ENCODE data around the gene COPS6.

Gene COPS6

DNA sequence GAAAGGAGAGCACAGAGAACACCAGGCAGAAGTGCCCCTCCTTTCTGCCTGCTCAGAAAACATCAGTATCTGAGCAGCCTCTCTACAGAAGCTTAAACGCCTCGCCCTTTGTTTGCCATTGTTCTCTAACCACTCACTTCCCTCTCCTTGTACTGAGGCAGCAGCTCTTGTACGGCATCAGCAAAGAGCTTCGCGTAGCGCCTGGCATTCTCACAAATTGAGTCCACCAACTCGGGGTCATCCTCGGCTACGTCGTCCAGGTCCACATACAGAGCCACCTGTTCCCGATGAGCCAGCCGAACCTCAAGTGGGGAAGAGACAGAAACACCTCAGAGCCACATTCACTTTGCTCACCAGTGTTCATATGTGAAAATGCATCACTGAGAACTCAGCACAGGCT is 10.7 kb downstream of the COPS6 start:
- Histone ChIP-seq H2AK5ac (ENCODE audit: low read length, severe bottlenecking) (peak overlapping the region; percentile 50), H3K79me1 (replicated peaks; ENCODE audit: low read length, poor library complexity, severe bottlenecking) (peaks cover 28% of the 10 kb centered on the region), H4K8ac (ENCODE audit: low read length) (peak overlapping the region; percentile 7), H2BK15ac (ENCODE audit: low read depth, poor library complexity, severe bottlenecking) (no peak overlapping the region), H2BK12ac (ENCODE audit: low read length in 2 of 2) (no peak overlapping the region), H2AFZ (ENCODE audit: low read depth, low read length) (no peak overlapping the region), H3K9me3 (ENCODE audit: control insufficient read depth, low read length) (no peaks in the 10 kb centered on the region), H3K23ac (ENCODE audit: low read length in 2 of 2) (no peak overlapping the region), H3K36me3 (ENCODE audit: control insufficient read depth in 1 of 2, insufficient read depth in 2 of 2, low read depth in 1 of 2, low read length in 2 of 2) (peaks cover 53 to 61% of the 10 kb centered on the region in 2 experiments), H3K27me3 (ENCODE audit: control insufficient read depth in 1 of 2, insufficient read depth in 1 of 2, low read length in 2 of 2) (no peaks in the 10 kb centered on the region), H3K9ac (ENCODE audit: low read length) (peak overlapping the region; percentile 90), H3K14ac (ENCODE audit: low read length in 2 of 2) (no peak overlapping the region), H2BK120ac (ENCODE audit: low read depth, low read length) (no peak overlapping the region), H4K91ac (ENCODE audit: low read length) (peak overlapping the region; percentile 25), H3K4me1 (ENCODE audit: control insufficient read depth, insufficient read depth, low read depth, low read length) (peaks cover 21% of the 10 kb centered on the region), H3K18ac (ENCODE audit: low read depth in 1 of 2, low read length in 2 of 2) (no peak overlapping the region), H3K4me3 (ENCODE audit: insufficient read depth in 1 of 2, low read depth in 1 of 2, low read length in 2 of 2) (peak overlapping the region; percentile 41 to 85), H3K4me2 (ENCODE audit: low read length, poor library complexity, severe bottlenecking) (peak overlapping the region; percentile 48), H2BK5ac (ENCODE audit: low read depth, low read length, poor library complexity, severe bottlenecking) (no peak overlapping the region), H3K27ac (ENCODE audit: low read length, poor library complexity, severe bottlenecking) (no peak overlapping the region), H3K4ac (ENCODE audit: low read depth in 1 of 2, low read length in 2 of 2) (peak overlapping the region in 1 of 2 experiments; percentile 36)
- DNase-seq, result no peak
- 92% methylated on average over 12 of the region's 12 CpGs for WGBS

DNA sequence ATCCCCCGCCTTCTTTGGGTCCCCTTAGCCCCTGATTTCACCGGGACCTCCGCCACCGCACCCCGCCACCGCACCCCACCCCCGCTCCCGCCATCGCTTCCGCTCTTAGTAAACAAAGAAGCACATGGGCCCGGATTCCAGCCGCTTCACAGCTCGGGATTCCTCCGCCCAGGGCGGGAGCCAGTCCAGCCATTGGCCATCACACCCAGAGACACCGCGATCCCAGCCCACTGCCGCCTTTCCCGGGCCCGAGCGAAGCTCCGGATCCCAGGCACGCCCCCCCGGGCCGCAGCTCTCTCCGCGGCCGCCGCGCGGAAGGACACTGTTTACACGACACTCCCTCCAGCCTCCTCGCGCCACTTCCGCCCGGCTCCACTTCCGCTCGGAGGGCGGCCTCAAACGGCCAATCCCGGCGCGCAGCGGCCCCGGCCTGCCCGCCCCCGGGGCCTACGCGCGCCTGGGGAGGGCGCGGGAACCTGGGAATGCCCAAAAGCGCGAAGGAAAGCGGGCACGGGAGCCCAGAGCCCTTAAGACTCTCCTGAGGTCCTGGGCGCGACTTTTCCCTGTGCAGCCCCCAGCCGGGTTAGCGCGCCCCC is 11.7 kb downstream of the COPS6 start:
- no peak overlapping the region for H3K14ac ChIP-seq (ENCODE audit: low read length in 2 of 2)
- peaks cover 59 to 60% of the 10 kb centered on the region in 2 experiments for H3K36me3 ChIP-seq (ENCODE audit: control insufficient read depth in 1 of 2, insufficient read depth in 2 of 2, low read depth in 1 of 2, low read length in 2 of 2)
- no peak overlapping the region for H4K8ac ChIP-seq (ENCODE audit: low read length)
- H3K27me3 ChIP-seq (ENCODE audit: control insufficient read depth in 1 of 2, insufficient read depth in 1 of 2, low read length in 2 of 2), result no peaks in the 10 kb centered on the region
- H3K9ac ChIP-seq (ENCODE audit: low read length), result peak overlapping the region; percentile 90
- no peaks in the 10 kb centered on the region for H3K9me3 ChIP-seq (ENCODE audit: control insufficient read depth, low read length)
- no peak overlapping the region for H2BK12ac ChIP-seq (ENCODE audit: low read length in 2 of 2)
- H3K79me1 ChIP-seq (replicated peaks; ENCODE audit: low read length, poor library complexity, severe bottlenecking), result peaks cover 26% of the 10 kb centered on the region
- H3K18ac ChIP-seq (ENCODE audit: low read depth in 1 of 2, low read length in 2 of 2), result peak overlapping the region in 1 of 2 experiments; percentile 83
- H3K4me3 ChIP-seq (ENCODE audit: insufficient read depth in 1 of 2, low read depth in 1 of 2, low read length in 2 of 2), result peak overlapping the region; percentile 74 to 85
- H3K4me2 ChIP-seq (ENCODE audit: low read length, poor library complexity, severe bottlenecking), result peak overlapping the region; percentile 93
- peaks cover 21% of the 10 kb centered on the region for H3K4me1 ChIP-seq (ENCODE audit: control insufficient read depth, insufficient read depth, low read depth, low read length)
- no peak overlapping the region for H2AFZ ChIP-seq (ENCODE audit: low read depth, low read length)
- no peak overlapping the region for H2AK5ac ChIP-seq (ENCODE audit: low read length, severe bottlenecking)
- H3K4ac ChIP-seq (ENCODE audit: low read depth in 1 of 2, low read length in 2 of 2), result peak overlapping the region in 1 of 2 experiments; percentile 30
- H2BK5ac ChIP-seq (ENCODE audit: low read depth, low read length, poor library complexity, severe bottlenecking), result no peak overlapping the region
- peak overlapping the region; percentile 81 for H3K27ac ChIP-seq (ENCODE audit: low read length, poor library complexity, severe bottlenecking)
- peak overlapping the region; percentile 74 for H2BK120ac ChIP-seq (ENCODE audit: low read depth, low read length)
- WGBS, result under 1% methylated on average over 55 of the region's 61 CpGs
- peak; percentile 99 for DNase-seq
- H2BK15ac ChIP-seq (ENCODE audit: low read depth, poor library complexity, severe bottlenecking), result peak overlapping the region; percentile 54
- no peak overlapping the region for H4K91ac ChIP-seq (ENCODE audit: low read length)
- no peak overlapping the region for H3K23ac ChIP-seq (ENCODE audit: low read length in 2 of 2)

DNA sequence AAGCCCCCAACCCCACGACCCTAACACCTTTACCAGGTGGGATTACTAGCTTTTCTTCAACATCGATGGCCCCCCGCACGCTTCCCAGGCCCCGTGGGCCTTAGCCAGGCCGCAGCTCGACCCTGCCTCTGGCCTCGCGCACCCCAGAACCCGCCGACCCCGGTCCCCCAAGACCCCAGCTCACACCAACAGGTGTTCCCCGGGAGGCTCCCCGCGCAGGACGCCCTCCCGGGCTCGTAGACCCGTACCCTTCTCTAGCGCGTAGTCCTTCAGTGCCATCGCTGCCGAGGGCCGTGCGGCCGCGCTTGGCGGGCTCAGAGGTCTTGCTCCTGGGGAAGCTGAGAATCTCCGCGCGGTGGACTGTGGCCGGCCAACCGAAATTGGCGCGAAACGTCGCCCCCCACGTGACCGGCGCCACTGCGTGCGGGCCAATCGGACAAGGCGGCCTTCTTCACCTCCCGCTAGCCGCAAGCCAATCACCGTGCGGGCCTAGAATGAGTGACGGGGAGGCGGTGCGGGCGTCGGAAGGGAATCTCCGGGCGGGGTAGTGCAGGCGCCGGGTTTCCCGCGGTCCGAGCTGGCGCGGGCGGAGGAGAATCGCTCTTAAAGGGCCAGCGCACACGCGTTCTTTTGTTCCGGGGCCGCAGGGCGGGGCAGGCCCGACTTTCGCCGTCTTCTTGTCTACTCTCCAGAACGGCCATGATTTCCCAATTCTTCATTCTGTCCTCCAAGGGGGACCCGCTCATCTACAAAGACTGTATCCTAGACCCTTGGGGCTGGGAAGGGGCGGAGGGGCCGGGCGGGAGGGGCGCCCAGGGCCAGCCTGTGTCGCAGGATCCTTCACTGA is 12.5 kb downstream of the COPS6 start, which contains the start of the genes AP4M1 and MCM7:
Gene AP4M1 (plus strand): TSS at position 628 of the 847 bp plus-strand sequence. CDS start 72 bp downstream, at position 700.
Gene MCM7 (minus strand): TSS at position 382 of the 847 bp plus-strand sequence. CDS start 103 bp downstream, at position 279.
- peaks cover 19% of the 10 kb centered on the region for H3K79me1 ChIP-seq (replicated peaks; ENCODE audit: low read length, poor library complexity, severe bottlenecking)
- H3K4me2 ChIP-seq (ENCODE audit: low read length, poor library complexity, severe bottlenecking), result peak within 1 kb of the TSS; percentile 93

More for the DNA sequence above, 12.5 kb downstream of the COPS6 start, which contains the start of the genes AP4M1 and MCM7:
- Histone ChIP-seq H3K36me3 (ENCODE audit: control insufficient read depth in 1 of 2, insufficient read depth in 2 of 2, low read depth in 1 of 2, low read length in 2 of 2) (peaks cover 59 to 60% of the 10 kb centered on the region in 2 experiments), H2BK15ac (ENCODE audit: low read depth, poor library complexity, severe bottlenecking) (peak within 1 kb of the TSS; percentile 92), H2BK12ac (ENCODE audit: low read length in 2 of 2) (peak within 1 kb of the TSS; percentile 73 to 78), H2BK120ac (ENCODE audit: low read depth, low read length) (peak within 1 kb of the TSS; percentile 98), H2AFZ (ENCODE audit: low read depth, low read length) (peak within 1 kb of the TSS; percentile 8), H3K23ac (ENCODE audit: low read length in 2 of 2) (no peak within 1 kb of the TSS), H3K27me3 (ENCODE audit: control insufficient read depth in 1 of 2, insufficient read depth in 1 of 2, low read length in 2 of 2) (no peaks in the 10 kb centered on the region), H2BK5ac (ENCODE audit: low read depth, low read length, poor library complexity, severe bottlenecking) (peak within 1 kb of the TSS; percentile 15), H3K27ac (ENCODE audit: low read length, poor library complexity, severe bottlenecking) (peak within 1 kb of the TSS; percentile 91), H4K8ac (ENCODE audit: low read length) (peak within 1 kb of the TSS; percentile 86), H2AK5ac (ENCODE audit: low read length, severe bottlenecking) (peak within 1 kb of the TSS; percentile 68), H4K91ac (ENCODE audit: low read length) (peak within 1 kb of the TSS; percentile 81), H3K4ac (ENCODE audit: low read depth in 1 of 2, low read length in 2 of 2) (peak within 1 kb of the TSS; percentile 58 to 88), H3K4me1 (ENCODE audit: control insufficient read depth, insufficient read depth, low read depth, low read length) (peaks cover 21% of the 10 kb centered on the region), H3K18ac (ENCODE audit: low read depth in 1 of 2, low read length in 2 of 2) (peak within 1 kb of the TSS; percentile 83 to 90), H3K9me3 (ENCODE audit: control insufficient read depth, low read length) (no peaks in the 10 kb centered on the region), H3K4me3 (ENCODE audit: insufficient read depth in 1 of 2, low read depth in 1 of 2, low read length in 2 of 2) (peak within 1 kb of the TSS; percentile 74 to 85), H3K14ac (ENCODE audit: low read length in 2 of 2) (no peak within 1 kb of the TSS), H3K9ac (ENCODE audit: low read length) (peak within 1 kb of the TSS; percentile 90)
- DNase-seq, result peak; percentile 99
- WGBS, result under 1% methylated on average over 76 of the region's 80 CpGs
